ENCODE measurements around the gene DYNC1LI2.
"Not testable (repeated sequence)": the region's sequence is repeated elsewhere in the genome, so short reads cannot be mapped to it uniquely, and the experiment has no call there.

The DYNC1LI2 gene

DNA sequence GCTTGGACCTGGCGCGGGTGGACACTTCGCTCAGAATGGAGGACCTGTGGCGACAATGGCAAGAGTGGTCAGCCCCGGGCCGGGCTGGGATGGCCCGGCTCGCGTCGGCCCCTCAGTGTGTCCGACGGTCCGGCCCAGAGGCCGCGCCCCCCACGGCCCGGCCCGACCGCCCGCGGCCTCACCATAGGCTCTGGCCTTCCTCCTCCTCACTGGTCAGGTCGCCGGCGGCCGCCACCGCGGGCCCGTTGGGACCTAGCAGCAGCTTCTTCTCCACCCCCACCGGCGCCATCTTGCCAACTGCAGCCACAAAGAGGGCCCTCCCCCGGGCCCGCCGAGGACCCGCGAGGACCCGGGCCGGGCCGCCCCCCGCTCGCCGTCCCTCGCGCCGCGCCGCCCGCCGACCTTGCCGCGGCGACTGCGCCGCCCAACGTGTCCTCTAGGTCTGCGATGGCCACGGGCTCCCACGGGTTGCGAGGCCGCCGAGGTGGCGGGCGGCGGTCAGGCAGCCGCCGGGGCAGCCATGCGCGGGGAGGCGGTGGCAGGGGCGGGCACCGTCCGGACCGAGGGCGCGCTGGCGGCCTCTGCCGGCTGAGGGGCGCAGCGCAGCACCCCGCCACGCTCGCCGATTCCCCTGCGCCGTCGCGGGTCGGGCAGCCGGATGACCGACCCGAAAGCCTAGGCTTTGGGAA is at the start of gene DYNC1LI2:
TSS of gene DYNC1LI2 (minus strand) at position 307 of the 689 bp plus-strand sequence. CDS start at position 289, 18 bp downstream.
- Histone ChIP-seq H3K9ac (ENCODE audit: low read length in 5 of 5) (peak within 1 kb of the TSS; percentile 93 to 97 (median 94)), H3K4me1 (ENCODE audit: control insufficient read depth in 5 of 5, insufficient read depth in 5 of 5, low read length in 5 of 5) (peaks cover 5 to 37% (median 29%) of the 10 kb centered on the region in 5 donors), H3K36me3 (ENCODE audit: control insufficient read depth in 5 of 5, insufficient read depth in 5 of 5, low read length in 5 of 5) (peaks cover 3 to 27% (median 16%) of the 10 kb centered on the region in 5 donors), H3K27ac (ENCODE audit: low read depth, low read length) (peak within 1 kb of the TSS; percentile 45), H3K27me3 (ENCODE audit: control insufficient read depth in 5 of 5, insufficient read depth in 4 of 5, low read length in 5 of 5) (no peaks in the 10 kb centered on the region), H3K9me3 (ENCODE audit: control insufficient read depth in 5 of 5, low read length in 5 of 5) (no peaks in the 10 kb centered on the region), H3K4me3 (ENCODE audit: low read depth in 1 of 5, low read length in 5 of 5) (peak within 1 kb of the TSS; percentile 87 to 97 (median 93))

DNA sequence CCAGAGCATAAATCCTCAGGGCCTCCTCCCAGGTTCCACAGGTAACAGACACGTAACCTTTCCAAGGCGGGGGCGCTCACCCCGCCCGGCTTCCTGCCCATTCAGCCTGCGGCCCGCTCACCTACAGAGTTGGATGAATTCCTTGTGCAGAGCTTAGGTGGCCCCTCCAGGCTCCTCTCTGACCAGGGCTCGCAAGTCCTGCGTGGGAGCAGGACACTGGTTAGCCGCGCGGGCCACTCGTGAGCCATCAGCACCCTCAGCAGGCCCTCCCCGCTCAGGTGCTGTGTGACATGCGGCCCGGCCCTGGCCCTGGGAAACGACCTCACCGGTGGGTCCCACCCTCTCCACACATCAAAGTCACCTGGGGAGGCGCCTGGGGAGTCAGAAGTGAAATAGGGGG is 49.4 kb upstream of the DYNC1LI2 start:
- no peaks in the 10 kb centered on the region for H3K9me3 ChIP-seq (ENCODE audit: control insufficient read depth in 5 of 5, low read length in 5 of 5)
- no peak overlapping the region for H3K9ac ChIP-seq (ENCODE audit: low read length in 5 of 5)
- H3K4me1 ChIP-seq (ENCODE audit: control insufficient read depth in 5 of 5, insufficient read depth in 5 of 5, low read length in 5 of 5), result no peaks in the 10 kb centered on the region
- no peak overlapping the region for H3K27ac ChIP-seq (ENCODE audit: low read depth, low read length)
- H3K27me3 ChIP-seq (ENCODE audit: control insufficient read depth in 5 of 5, insufficient read depth in 4 of 5, low read length in 5 of 5), result no peaks in the 10 kb centered on the region
- peaks cover 28 to 39% (median 36%) of the 10 kb centered on the region in 5 donors for H3K36me3 ChIP-seq (ENCODE audit: control insufficient read depth in 5 of 5, insufficient read depth in 5 of 5, low read length in 5 of 5)
- no peak overlapping the region for H3K4me3 ChIP-seq (ENCODE audit: low read depth in 1 of 5, low read length in 5 of 5)

DNA sequence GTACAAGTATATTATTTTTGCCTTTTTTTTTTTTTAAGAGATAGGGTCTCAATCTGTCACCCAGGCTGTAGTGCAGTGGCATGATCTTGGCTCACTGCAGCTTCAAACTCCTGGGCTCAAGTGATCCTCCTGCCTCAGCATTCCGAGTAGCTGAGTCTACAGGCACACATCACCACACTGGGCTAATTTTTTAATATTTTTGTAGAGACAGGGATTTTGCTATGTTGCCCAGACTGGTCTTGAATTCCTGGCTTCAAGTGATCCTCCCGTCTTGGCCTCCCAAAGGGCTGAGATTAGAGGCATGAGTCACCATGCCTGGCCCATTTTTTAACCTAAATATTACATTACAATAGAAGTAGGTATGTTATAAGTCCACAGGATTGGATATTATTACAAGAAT is 46.8 kb upstream of the DYNC1LI2 start:
- H3K36me3 ChIP-seq (ENCODE audit: control insufficient read depth in 5 of 5, insufficient read depth in 5 of 5, low read length in 5 of 5), result peaks cover 9 to 16% (median 13%) of the 10 kb centered on the region in 5 donors
- no peak overlapping the region for H3K27ac ChIP-seq (ENCODE audit: low read depth, low read length)
- H3K9ac ChIP-seq (ENCODE audit: low read length in 5 of 5), result no peak overlapping the region
- no peaks in the 10 kb centered on the region for H3K4me1 ChIP-seq (ENCODE audit: control insufficient read depth in 5 of 5, insufficient read depth in 5 of 5, low read length in 5 of 5)
- no peaks in the 10 kb centered on the region for H3K9me3 ChIP-seq (ENCODE audit: control insufficient read depth in 5 of 5, low read length in 5 of 5)
- H3K27me3 ChIP-seq (ENCODE audit: control insufficient read depth in 5 of 5, insufficient read depth in 4 of 5, low read length in 5 of 5), result no peaks in the 10 kb centered on the region
- H3K4me3 ChIP-seq (ENCODE audit: low read depth in 1 of 5, low read length in 5 of 5), result no peak overlapping the region

DNA sequence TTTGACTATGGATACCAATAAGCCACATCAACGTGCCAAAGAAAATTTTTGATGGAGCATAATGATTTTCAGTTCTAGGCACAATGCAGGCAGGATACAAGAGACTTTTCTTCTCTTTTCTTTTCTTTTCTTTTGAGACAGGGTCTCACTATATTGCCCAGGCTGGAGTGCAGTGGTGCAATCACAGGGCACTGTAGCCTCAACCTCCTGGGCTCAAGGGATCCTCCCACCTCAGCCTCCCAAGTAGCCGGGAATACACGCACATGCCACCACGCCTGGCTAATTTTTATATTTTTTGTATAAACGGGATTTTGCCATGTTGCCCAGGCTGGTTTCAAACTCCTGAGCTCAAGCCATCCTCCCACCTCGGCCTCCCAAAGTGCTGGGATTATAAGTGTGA is 42.6 kb upstream of the DYNC1LI2 start:
- not testable (repeated sequence) for H3K27ac ChIP-seq (ENCODE audit: low read depth, low read length); H3K9me3 ChIP-seq (ENCODE audit: control insufficient read depth in 5 of 5, low read length in 5 of 5); H3K36me3 ChIP-seq (ENCODE audit: control insufficient read depth in 5 of 5, insufficient read depth in 5 of 5, low read length in 5 of 5); H3K27me3 ChIP-seq (ENCODE audit: control insufficient read depth in 5 of 5, insufficient read depth in 4 of 5, low read length in 5 of 5); H3K4me1 ChIP-seq (ENCODE audit: control insufficient read depth in 5 of 5, insufficient read depth in 5 of 5, low read length in 5 of 5); H3K4me3 ChIP-seq (ENCODE audit: low read depth in 1 of 5, low read length in 5 of 5); H3K9ac ChIP-seq (ENCODE audit: low read length in 5 of 5)

DNA sequence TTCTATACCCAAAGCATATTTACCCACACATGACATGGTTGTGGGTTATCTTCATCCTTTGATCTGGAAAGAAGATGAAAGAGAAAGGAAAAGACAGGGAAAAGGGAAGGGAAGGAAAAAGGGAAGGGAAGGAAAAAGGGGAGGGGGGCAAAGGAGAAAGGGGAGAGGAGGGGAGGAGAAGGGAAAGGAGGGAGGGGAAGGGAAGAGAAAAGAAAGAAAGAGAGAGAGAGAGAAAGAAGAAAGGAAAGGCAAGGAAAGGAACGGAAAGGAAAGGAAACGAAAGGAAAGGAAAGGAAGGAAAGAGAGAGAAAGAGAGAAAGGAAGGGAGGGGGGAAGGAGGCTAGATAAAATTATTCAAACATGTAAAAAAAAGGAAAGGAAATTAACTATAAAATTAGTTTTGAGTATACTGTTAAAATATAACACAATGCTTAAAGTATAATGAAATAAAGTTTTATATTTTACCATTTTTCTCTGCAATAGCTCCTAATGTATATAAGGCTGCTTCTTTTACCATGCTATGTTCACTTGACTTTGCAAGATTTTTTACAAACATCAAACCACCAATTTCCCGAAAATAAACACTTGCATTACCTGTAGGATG is 38.8 kb upstream of the DYNC1LI2 start:
- no peak overlapping the region for H3K4me3 ChIP-seq (ENCODE audit: low read depth in 1 of 5, low read length in 5 of 5)
- H3K4me1 ChIP-seq (ENCODE audit: control insufficient read depth in 5 of 5, insufficient read depth in 5 of 5, low read length in 5 of 5), result no peaks in the 10 kb centered on the region
- H3K36me3 ChIP-seq (ENCODE audit: control insufficient read depth in 5 of 5, insufficient read depth in 5 of 5, low read length in 5 of 5), result no peaks in the 10 kb centered on the region

DNA sequence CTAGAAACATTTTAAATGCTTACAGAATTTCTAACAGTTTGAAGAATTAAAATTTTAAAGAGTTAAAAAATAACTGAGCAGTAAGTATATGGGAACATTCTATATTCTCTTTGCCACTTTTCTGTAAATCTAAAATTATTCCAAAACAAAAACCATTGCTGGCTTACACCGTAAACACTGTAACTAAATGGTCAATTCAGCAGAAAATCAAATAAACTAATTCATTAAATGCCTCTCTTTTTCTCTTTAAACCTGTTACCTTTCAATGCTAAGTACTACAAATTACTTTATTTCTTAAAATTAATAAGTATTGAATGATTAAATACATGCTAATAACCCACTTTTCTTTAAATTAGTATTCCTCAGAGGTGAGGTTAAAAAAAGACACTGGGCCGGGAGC is 36.0 kb upstream of the DYNC1LI2 start:
- no peaks in the 10 kb centered on the region for H3K4me1 ChIP-seq (ENCODE audit: control insufficient read depth in 5 of 5, insufficient read depth in 5 of 5, low read length in 5 of 5)
- H3K27me3 ChIP-seq (ENCODE audit: control insufficient read depth in 5 of 5, insufficient read depth in 4 of 5, low read length in 5 of 5), result no peaks in the 10 kb centered on the region
- no peak overlapping the region for H3K9ac ChIP-seq (ENCODE audit: low read length in 5 of 5)
- H3K9me3 ChIP-seq (ENCODE audit: control insufficient read depth in 5 of 5, low read length in 5 of 5), result no peaks in the 10 kb centered on the region
- H3K27ac ChIP-seq (ENCODE audit: low read depth, low read length), result no peak overlapping the region
- H3K36me3 ChIP-seq (ENCODE audit: control insufficient read depth in 5 of 5, insufficient read depth in 5 of 5, low read length in 5 of 5), result no peaks in the 10 kb centered on the region
- no peak overlapping the region for H3K4me3 ChIP-seq (ENCODE audit: low read depth in 1 of 5, low read length in 5 of 5)

More for the DNA sequence above, 38.8 kb upstream of the DYNC1LI2 start:
- Histone ChIP-seq H3K27ac (ENCODE audit: low read depth, low read length) (no peak overlapping the region), H3K9ac (ENCODE audit: low read length in 5 of 5) (no peak overlapping the region), H3K27me3 (ENCODE audit: control insufficient read depth in 5 of 5, insufficient read depth in 4 of 5, low read length in 5 of 5) (no peaks in the 10 kb centered on the region), H3K9me3 (ENCODE audit: control insufficient read depth in 5 of 5, low read length in 5 of 5) (no peaks in the 10 kb centered on the region)

DNA sequence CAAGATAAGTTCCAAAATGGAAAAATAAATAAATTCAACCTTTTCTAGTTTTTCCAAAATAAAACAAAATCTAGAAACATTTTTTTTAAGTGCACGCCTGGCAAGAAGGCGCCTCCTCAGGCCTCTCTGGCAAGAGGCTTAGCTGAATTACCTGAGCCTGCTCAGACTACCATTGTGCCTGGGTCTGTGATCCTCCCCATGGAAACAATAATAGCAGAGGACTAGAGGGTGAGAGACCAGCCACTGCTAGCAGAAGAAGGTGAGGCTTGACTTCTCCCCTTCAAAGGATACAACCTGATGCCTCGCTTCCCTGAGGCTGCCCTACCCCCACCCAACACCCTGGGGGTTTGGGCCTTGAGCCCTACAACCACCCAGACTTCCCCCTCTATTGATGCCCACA is 35.1 kb upstream of the DYNC1LI2 start:
- H3K9me3 ChIP-seq (ENCODE audit: control insufficient read depth in 5 of 5, low read length in 5 of 5), result no peaks in the 10 kb centered on the region
- no peak overlapping the region for H3K27ac ChIP-seq (ENCODE audit: low read depth, low read length)
- no peak overlapping the region for H3K4me3 ChIP-seq (ENCODE audit: low read depth in 1 of 5, low read length in 5 of 5)
- H3K27me3 ChIP-seq (ENCODE audit: control insufficient read depth in 5 of 5, insufficient read depth in 4 of 5, low read length in 5 of 5), result no peaks in the 10 kb centered on the region
- no peaks in the 10 kb centered on the region for H3K4me1 ChIP-seq (ENCODE audit: control insufficient read depth in 5 of 5, insufficient read depth in 5 of 5, low read length in 5 of 5)
- H3K9ac ChIP-seq (ENCODE audit: low read length in 5 of 5), result no peak overlapping the region
- no peaks in the 10 kb centered on the region for H3K36me3 ChIP-seq (ENCODE audit: control insufficient read depth in 5 of 5, insufficient read depth in 5 of 5, low read length in 5 of 5)

DNA sequence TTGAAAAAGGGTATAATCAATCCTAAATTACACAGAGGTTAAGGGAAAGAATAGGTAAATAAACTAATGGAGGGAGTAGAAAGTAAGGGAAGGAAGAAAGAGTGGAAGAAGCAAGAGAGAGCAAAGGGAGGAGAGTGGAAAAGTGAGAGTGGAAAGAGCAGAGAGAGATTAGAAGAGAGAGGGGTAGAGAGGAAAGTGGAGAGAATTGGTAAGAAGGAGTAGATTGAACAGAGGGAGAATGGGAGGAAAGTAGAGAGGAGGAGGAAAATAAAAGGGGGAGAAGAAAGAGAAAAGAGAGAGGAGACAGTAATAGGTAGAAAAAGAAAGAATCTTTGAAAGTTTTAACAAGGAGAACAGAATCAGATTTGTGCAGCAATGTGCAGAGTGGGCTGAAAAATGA is 25.0 kb upstream of the DYNC1LI2 start:
- H3K9ac ChIP-seq (ENCODE audit: low read length in 5 of 5), result no peak overlapping the region
- no peaks in the 10 kb centered on the region for H3K36me3 ChIP-seq (ENCODE audit: control insufficient read depth in 5 of 5, insufficient read depth in 5 of 5, low read length in 5 of 5)
- H3K4me3 ChIP-seq (ENCODE audit: low read depth in 1 of 5, low read length in 5 of 5), result no peak overlapping the region
- H3K27me3 ChIP-seq (ENCODE audit: control insufficient read depth in 5 of 5, insufficient read depth in 4 of 5, low read length in 5 of 5), result no peaks in the 10 kb centered on the region
- no peaks in the 10 kb centered on the region for H3K9me3 ChIP-seq (ENCODE audit: control insufficient read depth in 5 of 5, low read length in 5 of 5)
- no peaks in the 10 kb centered on the region for H3K4me1 ChIP-seq (ENCODE audit: control insufficient read depth in 5 of 5, insufficient read depth in 5 of 5, low read length in 5 of 5)
- no peak overlapping the region for H3K27ac ChIP-seq (ENCODE audit: low read depth, low read length)

DNA sequence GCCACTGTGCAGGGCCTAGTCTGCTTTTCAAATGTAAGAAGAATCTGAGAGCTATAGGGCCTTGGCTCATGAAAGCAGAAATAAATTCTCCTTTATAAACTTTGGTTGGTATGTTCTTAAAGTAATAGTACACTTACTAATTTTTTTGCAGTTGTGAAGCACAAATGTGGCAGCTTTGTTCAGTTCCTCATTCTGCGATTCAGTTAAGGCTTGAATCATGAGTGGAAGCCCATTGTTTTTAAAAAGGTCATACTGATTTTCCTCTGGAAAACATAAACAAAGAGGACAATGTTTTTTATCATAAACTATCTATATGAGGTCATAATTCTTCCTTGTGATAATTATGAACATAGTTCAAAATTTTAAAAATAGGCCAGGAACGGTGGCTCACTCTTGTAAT is 23.6 kb upstream of the DYNC1LI2 start:
- H3K4me3 ChIP-seq (ENCODE audit: low read depth in 1 of 5, low read length in 5 of 5), result no peak overlapping the region
- H3K4me1 ChIP-seq (ENCODE audit: control insufficient read depth in 5 of 5, insufficient read depth in 5 of 5, low read length in 5 of 5), result no peaks in the 10 kb centered on the region
- no peaks in the 10 kb centered on the region for H3K27me3 ChIP-seq (ENCODE audit: control insufficient read depth in 5 of 5, insufficient read depth in 4 of 5, low read length in 5 of 5)
- H3K27ac ChIP-seq (ENCODE audit: low read depth, low read length), result no peak overlapping the region
- no peak overlapping the region for H3K9ac ChIP-seq (ENCODE audit: low read length in 5 of 5)
- no peaks in the 10 kb centered on the region for H3K9me3 ChIP-seq (ENCODE audit: control insufficient read depth in 5 of 5, low read length in 5 of 5)
- H3K36me3 ChIP-seq (ENCODE audit: control insufficient read depth in 5 of 5, insufficient read depth in 5 of 5, low read length in 5 of 5), result no peaks in the 10 kb centered on the region

DNA sequence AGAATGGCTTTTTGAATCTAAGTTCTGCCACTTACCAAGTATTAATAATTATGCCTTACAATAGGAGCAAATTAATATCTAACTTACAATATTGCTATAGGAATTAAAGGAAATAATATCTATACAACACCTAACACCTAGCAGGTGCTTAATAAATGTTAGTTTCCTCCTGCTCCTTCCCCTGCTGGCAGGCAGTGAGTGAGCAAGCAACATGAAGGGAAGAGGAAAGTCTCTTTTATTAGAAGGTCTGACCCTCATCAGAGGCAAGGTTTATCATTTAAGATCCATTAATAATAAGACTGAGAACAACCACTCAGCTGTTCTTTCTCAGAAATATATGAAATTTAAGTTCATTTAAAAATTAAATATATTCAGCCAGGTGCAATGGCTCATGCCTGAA is 6.7 kb upstream of the DYNC1LI2 start:
- Histone ChIP-seq H3K9ac (ENCODE audit: low read length in 5 of 5) (no peak overlapping the region), H3K27ac (ENCODE audit: low read depth, low read length) (no peak overlapping the region), H3K9me3 (ENCODE audit: control insufficient read depth in 5 of 5, low read length in 5 of 5) (no peaks in the 10 kb centered on the region), H3K4me3 (ENCODE audit: low read depth in 1 of 5, low read length in 5 of 5) (no peak overlapping the region), H3K36me3 (ENCODE audit: control insufficient read depth in 5 of 5, insufficient read depth in 5 of 5, low read length in 5 of 5) (no peaks in the 10 kb centered on the region), H3K4me1 (ENCODE audit: control insufficient read depth in 5 of 5, insufficient read depth in 5 of 5, low read length in 5 of 5) (no peaks in the 10 kb centered on the region), H3K27me3 (ENCODE audit: control insufficient read depth in 5 of 5, insufficient read depth in 4 of 5, low read length in 5 of 5) (no peaks in the 10 kb centered on the region)

Data from subcutaneous abdominal adipose tissue (tissue), 5 donors.